Measurements from ENCODE around the gene NR3C2. TPM values are rescaled to one million over a fixed set of nuclear protein-coding genes. Genes with fewer than 3 reads are reported as not detected.

Gene NR3C2
- total RNA-seq, 1 donor from 2014 or later = 0.75 TPM

DNA sequence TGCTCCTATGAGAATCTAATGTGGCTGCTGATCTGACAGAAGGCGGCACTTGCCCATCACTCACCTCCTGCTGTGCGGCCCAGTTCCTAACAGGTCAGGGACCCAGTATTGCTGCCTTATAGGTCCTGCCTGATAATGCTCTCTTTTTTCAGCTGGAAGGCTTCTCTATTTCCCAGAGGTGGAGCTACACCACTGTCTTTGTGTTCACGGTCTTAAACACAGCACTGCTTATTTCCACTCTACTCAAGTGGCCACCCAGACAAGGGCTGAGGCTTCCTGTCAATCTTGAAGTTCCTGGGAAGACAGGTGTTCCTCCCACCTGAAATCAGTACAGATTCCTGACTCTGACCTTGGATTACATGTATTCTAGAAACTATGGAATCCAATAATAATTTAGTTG lies 270.6 kb downstream of the NR3C2 start:
- Mint-ChIP-seq H3K27ac (ENCODE audit: unreplicated experiment) (no peak overlapping the region), H3K27me3 (ENCODE audit: unreplicated experiment) (peaks cover 16% of the 10 kb centered on the region), H3K9me3 (ENCODE audit: unreplicated experiment) (peaks cover 3% of the 10 kb centered on the region), H3K36me3 (ENCODE audit: unreplicated experiment) (no peaks in the 10 kb centered on the region), H3K4me3 (ENCODE audit: unreplicated experiment) (no peak overlapping the region), H3K4me1 (ENCODE audit: unreplicated experiment) (no peaks in the 10 kb centered on the region)
- no peak for DNase-seq (ENCODE audit: extremely low spot score, unreplicated experiment)
- TF ChIP-seq, protein P1, sequence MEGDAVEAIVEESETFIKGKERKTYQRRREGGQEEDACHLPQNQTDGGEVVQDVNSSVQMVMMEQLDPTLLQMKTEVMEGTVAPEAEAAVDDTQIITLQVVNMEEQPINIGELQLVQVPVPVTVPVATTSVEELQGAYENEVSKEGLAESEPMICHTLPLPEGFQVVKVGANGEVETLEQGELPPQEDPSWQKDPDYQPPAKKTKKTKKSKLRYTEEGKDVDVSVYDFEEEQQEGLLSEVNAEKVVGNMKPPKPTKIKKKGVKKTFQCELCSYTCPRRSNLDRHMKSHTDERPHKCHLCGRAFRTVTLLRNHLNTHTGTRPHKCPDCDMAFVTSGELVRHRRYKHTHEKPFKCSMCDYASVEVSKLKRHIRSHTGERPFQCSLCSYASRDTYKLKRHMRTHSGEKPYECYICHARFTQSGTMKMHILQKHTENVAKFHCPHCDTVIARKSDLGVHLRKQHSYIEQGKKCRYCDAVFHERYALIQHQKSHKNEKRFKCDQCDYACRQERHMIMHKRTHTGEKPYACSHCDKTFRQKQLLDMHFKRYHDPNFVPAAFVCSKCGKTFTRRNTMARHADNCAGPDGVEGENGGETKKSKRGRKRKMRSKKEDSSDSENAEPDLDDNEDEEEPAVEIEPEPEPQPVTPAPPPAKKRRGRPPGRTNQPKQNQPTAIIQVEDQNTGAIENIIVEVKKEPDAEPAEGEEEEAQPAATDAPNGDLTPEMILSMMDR (IDR thresholded peaks at IDR 0.05) = no peak

DNA sequence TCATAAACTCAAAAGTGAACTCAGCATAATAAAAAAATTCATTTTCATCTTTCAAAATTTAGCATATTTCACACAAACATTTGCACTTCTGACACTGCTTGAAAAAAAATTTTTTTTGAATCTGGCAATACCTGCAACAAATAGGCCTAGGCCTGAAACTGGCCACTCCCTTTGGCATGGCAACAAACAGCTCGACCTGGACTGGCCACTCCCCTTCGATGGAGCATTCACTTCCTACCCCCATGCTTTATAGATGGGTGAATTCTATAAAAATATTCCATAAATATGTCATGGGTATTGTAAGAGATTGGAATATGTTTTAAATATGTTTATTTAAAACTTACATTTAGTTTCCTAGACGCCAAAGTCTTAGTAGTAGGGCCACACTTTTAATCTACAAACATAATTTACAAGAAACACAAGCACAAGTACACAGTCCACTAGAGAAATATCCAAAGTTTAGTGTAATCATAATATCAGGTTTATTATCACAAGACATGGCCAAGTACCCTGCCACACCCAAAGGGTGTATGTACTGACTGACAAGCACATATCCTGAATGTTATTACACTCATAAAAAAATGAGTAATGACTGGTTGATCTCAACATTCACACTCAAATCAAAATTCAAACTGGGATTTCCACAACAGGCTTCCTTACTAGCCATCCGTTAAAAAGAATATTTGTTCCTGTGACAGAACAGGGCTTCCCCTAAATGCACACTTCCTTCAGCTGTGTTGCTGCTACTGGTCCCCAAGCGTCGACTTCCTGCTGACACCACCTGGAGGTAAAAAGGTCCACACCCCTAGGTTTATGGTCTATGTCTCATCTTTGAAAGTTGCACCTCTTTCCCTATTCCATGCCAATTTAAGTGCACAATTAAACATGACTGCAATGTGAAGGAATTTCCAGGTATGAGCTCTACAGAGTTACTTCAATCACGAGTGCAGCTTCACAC lies 271.5 kb downstream of the NR3C2 start:
- Mint-ChIP-seq H3K9me3 (ENCODE audit: unreplicated experiment) (peaks cover 3% of the 10 kb centered on the region), H3K27ac (ENCODE audit: unreplicated experiment) (no peak overlapping the region), H3K4me1 (ENCODE audit: unreplicated experiment) (no peaks in the 10 kb centered on the region), H3K4me3 (ENCODE audit: unreplicated experiment) (no peak overlapping the region), H3K27me3 (ENCODE audit: unreplicated experiment) (peaks cover 12% of the 10 kb centered on the region), H3K36me3 (ENCODE audit: unreplicated experiment) (no peaks in the 10 kb centered on the region)
- no peak for DNase-seq (ENCODE audit: extremely low spot score, unreplicated experiment)
- TF ChIP-seq, protein P1 (IDR thresholded peaks at IDR 0.05) = no peak

DNA sequence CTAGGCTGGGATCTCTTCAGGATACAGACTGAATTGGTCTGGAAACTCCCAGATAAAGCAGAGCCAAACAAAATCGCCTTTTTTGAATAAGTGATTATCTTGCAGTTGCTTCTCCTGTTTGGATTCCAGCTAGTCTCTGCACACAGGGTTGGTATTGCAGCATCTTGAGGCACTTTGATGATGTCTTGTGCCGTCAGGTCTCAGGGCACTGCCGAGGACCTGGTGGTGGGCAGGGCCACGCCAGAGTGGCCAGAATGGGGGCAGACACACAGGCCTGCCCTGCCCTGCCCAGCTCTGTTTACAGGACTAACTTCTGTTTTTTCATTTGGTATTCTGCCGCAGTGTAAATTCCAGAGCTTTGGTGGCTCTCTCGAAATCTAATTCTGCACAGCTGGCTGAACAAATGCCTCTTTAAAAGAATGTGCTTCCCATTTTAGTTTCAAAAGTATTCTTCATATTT lies 276.1 kb downstream of the NR3C2 start:
- TF ChIP-seq, protein P1 (IDR thresholded peaks at IDR 0.05) = no peak
- DNase-seq (ENCODE audit: extremely low spot score, unreplicated experiment) = no peak
- Mint-ChIP-seq H3K27ac (ENCODE audit: unreplicated experiment) (no peak overlapping the region), H3K9me3 (ENCODE audit: unreplicated experiment) (no peaks in the 10 kb centered on the region), H3K4me3 (ENCODE audit: unreplicated experiment) (no peak overlapping the region), H3K36me3 (ENCODE audit: unreplicated experiment) (no peaks in the 10 kb centered on the region), H3K27me3 (ENCODE audit: unreplicated experiment) (peaks cover 14% of the 10 kb centered on the region), H3K4me1 (ENCODE audit: unreplicated experiment) (no peaks in the 10 kb centered on the region)

DNA sequence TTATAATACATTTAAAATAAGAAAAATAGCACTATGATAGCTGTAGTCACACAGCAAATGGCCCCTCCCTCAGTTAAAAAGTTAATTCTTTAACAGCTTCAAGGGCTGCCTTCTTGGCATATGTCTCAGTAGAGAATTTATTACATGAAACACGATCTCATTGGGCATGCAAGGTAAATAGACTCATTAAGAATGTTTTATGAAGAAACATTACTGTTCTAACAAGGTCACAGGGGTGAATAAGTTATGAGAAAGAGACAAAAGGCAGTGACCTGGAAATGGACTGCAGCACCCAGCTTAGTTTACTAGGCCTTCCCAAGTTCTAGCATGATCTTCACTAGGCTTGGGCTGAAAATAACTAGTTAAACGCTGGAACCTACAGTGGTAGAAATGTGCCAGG lies 277.7 kb downstream of the NR3C2 start:
- Mint-ChIP-seq H3K4me3 (ENCODE audit: unreplicated experiment) (no peak overlapping the region), H3K36me3 (ENCODE audit: unreplicated experiment) (no peaks in the 10 kb centered on the region)
- TF ChIP-seq, protein P1 (IDR thresholded peaks at IDR 0.05) = no peak

DNA sequence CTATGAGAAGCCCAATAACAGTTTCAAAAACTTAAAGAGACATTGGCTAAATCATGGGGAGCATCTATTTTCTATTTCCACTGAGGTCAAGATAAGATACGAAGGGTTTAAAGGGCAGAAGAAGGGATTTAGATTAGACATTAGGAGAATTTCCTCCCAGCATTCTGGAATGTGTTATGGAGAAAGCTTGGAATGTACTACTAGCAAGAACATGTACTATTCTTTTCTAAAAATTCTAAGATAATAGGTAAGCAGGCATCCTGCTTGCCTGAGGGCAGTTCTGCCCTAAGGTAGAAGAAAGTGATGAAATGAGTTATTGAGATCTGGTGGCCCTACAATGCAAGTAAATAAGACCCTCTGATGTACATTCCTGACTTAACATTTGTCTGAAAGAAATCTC lies 279.2 kb downstream of the NR3C2 start:
- Mint-ChIP-seq H3K36me3 (ENCODE audit: unreplicated experiment) (no peaks in the 10 kb centered on the region), H3K4me3 (ENCODE audit: unreplicated experiment) (no peak overlapping the region), H3K9me3 (ENCODE audit: unreplicated experiment) (no peaks in the 10 kb centered on the region), H3K27ac (ENCODE audit: unreplicated experiment) (no peak overlapping the region), H3K4me1 (ENCODE audit: unreplicated experiment) (no peaks in the 10 kb centered on the region), H3K27me3 (ENCODE audit: unreplicated experiment) (peaks cover 22% of the 10 kb centered on the region)
- TF ChIP-seq, protein P1 (IDR thresholded peaks at IDR 0.05) = no peak
- no peak for DNase-seq (ENCODE audit: extremely low spot score, unreplicated experiment)

More for the DNA sequence above, 277.7 kb downstream of the NR3C2 start:
- Mint-ChIP-seq H3K27me3 (ENCODE audit: unreplicated experiment) (peaks cover 14% of the 10 kb centered on the region), H3K4me1 (ENCODE audit: unreplicated experiment) (no peaks in the 10 kb centered on the region), H3K27ac (ENCODE audit: unreplicated experiment) (no peak overlapping the region), H3K9me3 (ENCODE audit: unreplicated experiment) (no peaks in the 10 kb centered on the region)
- DNase-seq (ENCODE audit: extremely low spot score, unreplicated experiment) = no peak
